GM12873 (cell line): ENCODE results near the gene DIMT1.

ENCODE experiments used
- CTCF ChIP-seq: IDR thresholded peaks from 2 replicates; pipeline ENCODE4 v1.5.1; 2012; ENCODE audit warnings: low read depth, mild to moderate bottlenecking, moderate library complexity, low read length, control low read depth; ENCODE audit not compliant: insufficient read depth; ENCODE audit errors: missing control alignments

The DIMT1 gene

GRCh38 chr5:62369039-62369438, 34.7 kb downstream of the DIMT1 start:
- TF ChIP-seq CTCF, result no peak

- no peak for TF ChIP-seq CTCF
Measured at GRCh38 chr5:62362701-62363100, 41.0 kb downstream of the DIMT1 start.

GRCh38 chr5:62354028-62354874, 49.5 kb downstream of the DIMT1 start:
- peak; percentile 47 for TF ChIP-seq CTCF

GRCh38 chr5:62348723-62349481, 54.8 kb downstream of the DIMT1 start:
- no peak for TF ChIP-seq CTCF

- no peak for TF ChIP-seq CTCF
Measured at GRCh38 chr5:62347928-62348327, 55.8 kb downstream of the DIMT1 start.

GRCh38 chr5:62346748-62347147, 57.0 kb downstream of the DIMT1 start:
- TF ChIP-seq CTCF, result no peak

GRCh38 chr5:62343428-62343827, 60.3 kb downstream of the DIMT1 start:
- TF ChIP-seq CTCF, result no peak
